Chondrocyte (in vitro differentiated cells): Measurements from ENCODE around the gene ANP32E. TPM values are rescaled to one million over a fixed set of nuclear protein-coding genes. Genes with fewer than 3 reads are reported as not detected.
"Not testable (repeated sequence)": the region's sequence is repeated elsewhere in the genome, so short reads cannot be mapped to it uniquely, and the experiment has no call there.

ENCODE experiments used
- DNase-seq: peaks from one replicate; pipeline ENCODE4 v3.0.0; 2021; ENCODE audit warnings: mixed read lengths, low spot score
- H3K27ac Mint-ChIP-seq: one replicate; pipeline ENCODE4 v1.8.0; 2021; ENCODE audit warnings: mild to moderate bottlenecking, moderate library complexity, mixed read lengths; ENCODE audit not compliant: unreplicated experiment
- H3K27me3 Mint-ChIP-seq: 2 replicates; pipeline ENCODE4 v1.8.0; 2021; ENCODE audit warnings: low read depth, mixed read lengths
- H3K36me3 Mint-ChIP-seq: 2 replicates; pipeline ENCODE4 v1.8.0; 2021; ENCODE audit warnings: low read depth, mixed read lengths
- H3K4me1 Mint-ChIP-seq: 2 replicates; pipeline ENCODE4 v1.8.0; 2021; ENCODE audit warnings: low read depth, mild to moderate bottlenecking, mixed read lengths
- H3K4me3 Mint-ChIP-seq: one replicate; pipeline ENCODE4 v1.8.0; 2021; ENCODE audit warnings: mild to moderate bottlenecking, moderate library complexity, mixed read lengths; ENCODE audit not compliant: unreplicated experiment
- H3K9me3 Mint-ChIP-seq: 2 replicates; pipeline ENCODE4 v1.8.0; 2021; ENCODE audit warnings: low read depth, mixed read lengths
- CTCF ChIP-seq: fragments of 200-600 bp; sonication (generic); IDR thresholded peaks from 2 replicates; pipeline ENCODE4 v1.5.0; 2021; ENCODE audit warnings: antibody characterized with exemption, mild to moderate bottlenecking, moderate library complexity
- total RNA-seq: library from RNA; stranded (reverse); gene quantifications from 3 replicates; pipeline ENCODE4 v1.2.1, GENCODE V29; 2021

ANP32E gene
- total RNA-seq, 1 donor from 2014 or later = 34.5 TPM

GRCh38 chr1:150187560-150187931, 48.4 kb downstream of the ANP32E start:
- no peaks in the 10 kb centered on the region for H3K36me3 Mint-ChIP-seq
- TF ChIP-seq CTCF = peak; percentile 72
- peaks cover 36% of the 10 kb centered on the region for H3K4me1 Mint-ChIP-seq

GRCh38 chr1:150186789-150187559, 48.9 kb downstream of the ANP32E start:
- no peaks in the 10 kb centered on the region for H3K9me3 Mint-ChIP-seq

More at GRCh38 chr1:150187560-150187931, 48.4 kb downstream of the ANP32E start:
- Mint-ChIP-seq H3K27me3 (no peaks in the 10 kb centered on the region), H3K27ac (peak overlapping the region; percentile 89), H3K4me3 (peak overlapping the region; percentile 51), H3K9me3 (no peaks in the 10 kb centered on the region)
- no peak for DNase-seq

GRCh38 chr1:150186438-150186788, 49.5 kb downstream of the ANP32E start:
- H3K9me3 Mint-ChIP-seq, H3K27me3 Mint-ChIP-seq, H3K4me3 Mint-ChIP-seq, DNase-seq, H3K36me3 Mint-ChIP-seq: not testable (repeated sequence)
- Mint-ChIP-seq H3K27ac (peak overlapping the region; percentile 89), H3K4me1 (peaks cover 27% of the 10 kb centered on the region)

More at GRCh38 chr1:150186789-150187559, 48.9 kb downstream of the ANP32E start:
- peak overlapping the region; percentile 51 for H3K4me3 Mint-ChIP-seq
- no peak for DNase-seq
- TF ChIP-seq CTCF = peak; percentile 96
- no peaks in the 10 kb centered on the region for H3K27me3 Mint-ChIP-seq
- no peaks in the 10 kb centered on the region for H3K36me3 Mint-ChIP-seq
- peaks cover 30% of the 10 kb centered on the region for H3K4me1 Mint-ChIP-seq
- H3K27ac Mint-ChIP-seq = peak overlapping the region; percentile 89

GRCh38 chr1:150185481-150185880, 50.4 kb downstream of the ANP32E start:
- peaks cover 27% of the 10 kb centered on the region for H3K4me1 Mint-ChIP-seq
- no peaks in the 10 kb centered on the region for H3K27me3 Mint-ChIP-seq
- no peak overlapping the region for H3K4me3 Mint-ChIP-seq
- no peak overlapping the region for H3K27ac Mint-ChIP-seq
- no peaks in the 10 kb centered on the region for H3K36me3 Mint-ChIP-seq
- no peak for TF ChIP-seq CTCF
- no peaks in the 10 kb centered on the region for H3K9me3 Mint-ChIP-seq
- no peak for DNase-seq

- Mint-ChIP-seq H3K36me3 (no peaks in the 10 kb centered on the region), H3K27ac (no peak overlapping the region), H3K27me3 (no peaks in the 10 kb centered on the region), H3K4me3 (no peak overlapping the region), H3K9me3 (no peaks in the 10 kb centered on the region), H3K4me1 (peaks cover 20% of the 10 kb centered on the region)
- no peak for TF ChIP-seq CTCF
- DNase-seq = no peak
Observed at GRCh38 chr1:150183061-150183460, 52.9 kb downstream of the ANP32E start.

- Mint-ChIP-seq H3K36me3 (no peaks in the 10 kb centered on the region), H3K27ac (no peak overlapping the region), H3K27me3 (no peaks in the 10 kb centered on the region), H3K9me3 (no peaks in the 10 kb centered on the region), H3K4me3 (no peak overlapping the region), H3K4me1 (peaks cover 13% of the 10 kb centered on the region)
- DNase-seq = no peak
- TF ChIP-seq CTCF = no peak
Observed at GRCh38 chr1:150182247-150182646, 53.7 kb downstream of the ANP32E start.
